SK-N-MC (cell line): Measurements from ENCODE around the gene DOCK10.

Source experiments
- EZH2 ChIP-seq: fragments of 200-600 bp; sonication (generic); IDR thresholded peaks from one replicate; pipeline ENCODE4 v1.6.1; 2017; ENCODE audit warnings: antibody characterized with exemption
- FOXP2 ChIP-seq: optimal IDR thresholded peaks from 2 replicates; pipeline ENCODE3; 2011; ENCODE audit warnings: mild to moderate bottlenecking, moderate library complexity; ENCODE audit not compliant: insufficient read depth; ENCODE audit errors: extremely low read length, control extremely low read depth
- POLR2AphosphoS5 ChIP-seq: IDR thresholded peaks from 2 replicates; pipeline ENCODE4 v1.6.1; 2012; ENCODE audit warnings: mild to moderate bottlenecking, low read depth, low read length, borderline replicate concordance

DNA sequence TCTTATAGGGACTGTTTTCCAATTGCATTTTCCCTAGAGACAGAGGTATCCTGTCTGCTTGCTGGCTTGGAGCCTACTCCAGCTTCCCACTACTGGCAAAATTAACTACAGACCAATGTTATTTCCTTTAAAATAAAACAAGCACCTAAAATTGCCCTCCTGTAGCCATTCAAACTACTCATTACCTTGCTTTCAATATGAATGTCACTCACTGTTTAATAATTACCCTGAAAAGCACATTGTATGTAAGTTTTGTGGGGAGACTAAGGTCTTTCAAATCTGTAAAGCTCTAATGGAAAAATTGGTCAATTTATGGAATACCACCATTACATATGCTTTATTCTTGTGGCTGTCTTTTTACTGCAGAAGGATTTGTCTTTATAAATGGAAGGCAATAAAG, 87.3 kb downstream of the DOCK10 start:
- TF ChIP-seq POLR2AphosphoS5, result no peak
- TF ChIP-seq EZH2, result no peak
- TF ChIP-seq FOXP2, result no peak
